HG03432 (cell line): ENCODE results near the gene ADGRG3.

Source experiments
- ATAC-seq: cut with Tn5 transposase; IDR thresholded peaks from one replicate; pipeline ENCODE4 v1.9.1; 2021; ENCODE audit warnings: mild to moderate bottlenecking, moderate library complexity; ENCODE audit not compliant: unreplicated experiment

Gene ADGRG3, protein sequence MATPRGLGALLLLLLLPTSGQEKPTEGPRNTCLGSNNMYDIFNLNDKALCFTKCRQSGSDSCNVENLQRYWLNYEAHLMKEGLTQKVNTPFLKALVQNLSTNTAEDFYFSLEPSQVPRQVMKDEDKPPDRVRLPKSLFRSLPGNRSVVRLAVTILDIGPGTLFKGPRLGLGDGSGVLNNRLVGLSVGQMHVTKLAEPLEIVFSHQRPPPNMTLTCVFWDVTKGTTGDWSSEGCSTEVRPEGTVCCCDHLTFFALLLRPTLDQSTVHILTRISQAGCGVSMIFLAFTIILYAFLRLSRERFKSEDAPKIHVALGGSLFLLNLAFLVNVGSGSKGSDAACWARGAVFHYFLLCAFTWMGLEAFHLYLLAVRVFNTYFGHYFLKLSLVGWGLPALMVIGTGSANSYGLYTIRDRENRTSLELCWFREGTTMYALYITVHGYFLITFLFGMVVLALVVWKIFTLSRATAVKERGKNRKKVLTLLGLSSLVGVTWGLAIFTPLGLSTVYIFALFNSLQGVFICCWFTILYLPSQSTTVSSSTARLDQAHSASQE

GRCh38 chr16:57668263-57668571, at the start of gene ADGRG3:
Gene ADGRG3, plus strand, starts transcription at chr16:57668306. Its CDS starts 42 bp downstream, at chr16:57668348.
- ATAC-seq = no peak

- no peak for ATAC-seq
Observed at GRCh38 chr16:57619133-57619605, 48.9 kb upstream of the ADGRG3 start.

GRCh38 chr16:57619606-57620334, 48.3 kb upstream of the ADGRG3 start:
- ATAC-seq = no peak

GRCh38 chr16:57620335-57621231, 47.5 kb upstream of the ADGRG3 start:
- ATAC-seq = no peak

DNA sequence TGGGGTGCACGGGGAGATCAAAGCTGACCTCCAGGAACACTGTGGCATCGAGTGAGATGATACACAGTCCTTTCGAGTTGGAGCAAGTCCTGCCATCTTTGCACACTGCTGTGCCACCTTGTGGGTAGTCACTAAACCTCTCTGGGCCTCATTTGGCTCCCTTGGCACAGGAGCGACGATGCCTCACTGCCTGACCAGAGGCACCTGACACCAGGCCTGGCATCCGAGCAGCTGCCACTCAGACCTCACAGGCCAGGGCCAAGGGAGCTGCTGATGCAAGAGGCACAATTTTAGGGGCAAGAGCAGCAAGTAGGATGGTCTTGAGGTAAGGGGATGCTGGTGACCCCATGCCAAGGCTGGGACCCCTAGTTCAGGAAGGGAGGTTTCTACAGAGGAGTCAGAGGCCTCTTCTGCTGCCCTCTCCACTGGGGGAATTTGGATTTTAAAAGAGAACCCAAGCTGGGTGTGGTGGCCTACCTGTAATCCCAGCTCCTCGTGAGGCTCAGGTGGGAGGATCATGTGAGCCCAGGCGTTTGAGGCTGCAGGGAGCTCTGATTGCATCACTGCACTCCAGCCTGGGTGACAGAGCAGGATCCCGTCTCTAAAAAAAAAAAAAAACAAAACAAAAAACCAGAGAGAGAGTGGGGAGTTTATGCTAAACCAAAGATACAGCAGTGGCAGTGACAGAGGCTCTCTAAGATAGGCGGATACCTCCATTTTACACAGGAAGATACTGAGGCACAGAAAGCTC, 46.4 kb upstream of the ADGRG3 start:
- no peak for ATAC-seq

GRCh38 chr16:57622361-57623250, 45.5 kb upstream of the ADGRG3 start:
- no peak for ATAC-seq

GRCh38 chr16:57623251-57624043, 44.7 kb upstream of the ADGRG3 start:
- ATAC-seq = no peak

GRCh38 chr16:57624044-57624688, 43.9 kb upstream of the ADGRG3 start:
- no peak for ATAC-seq

- no peak for ATAC-seq
Observed at GRCh38 chr16:57624806-57625500, 43.2 kb upstream of the ADGRG3 start.

- no peak for ATAC-seq
Observed at GRCh38 chr16:57626420-57627170, 41.5 kb upstream of the ADGRG3 start.

DNA sequence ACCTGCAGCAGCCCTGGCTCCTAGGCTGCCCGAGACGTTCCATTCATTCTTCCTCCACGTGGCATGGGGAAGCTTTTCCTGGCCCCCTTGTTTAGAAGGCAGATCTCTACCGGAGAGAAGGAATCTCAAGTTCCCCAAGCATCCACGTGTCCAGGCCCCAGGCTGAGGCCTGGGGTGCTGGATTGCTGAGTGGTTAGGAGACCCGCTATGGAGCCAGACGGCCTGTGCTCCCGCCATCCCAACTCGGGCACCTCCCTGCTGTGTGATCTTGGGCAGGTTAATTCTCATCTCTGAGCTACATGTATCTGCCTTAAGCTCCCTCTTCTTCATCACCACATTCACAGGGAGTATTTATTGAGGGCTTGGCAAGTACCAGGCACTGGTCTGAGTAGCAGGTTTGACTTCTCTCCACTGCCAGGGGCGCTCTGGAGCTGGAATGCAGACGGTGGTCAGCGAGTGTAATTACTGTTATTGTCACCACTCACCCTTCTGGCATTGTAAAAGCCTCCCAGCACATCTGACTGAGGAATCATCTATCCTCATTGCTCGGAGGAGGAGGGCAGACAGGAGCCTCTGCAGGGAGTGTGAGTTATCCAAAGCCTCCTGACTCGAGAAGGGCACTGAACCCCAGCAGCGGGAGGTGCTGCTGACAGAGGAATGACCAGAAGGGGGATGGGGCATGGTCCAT, 40.8 kb upstream of the ADGRG3 start:
- ATAC-seq = no peak

DNA sequence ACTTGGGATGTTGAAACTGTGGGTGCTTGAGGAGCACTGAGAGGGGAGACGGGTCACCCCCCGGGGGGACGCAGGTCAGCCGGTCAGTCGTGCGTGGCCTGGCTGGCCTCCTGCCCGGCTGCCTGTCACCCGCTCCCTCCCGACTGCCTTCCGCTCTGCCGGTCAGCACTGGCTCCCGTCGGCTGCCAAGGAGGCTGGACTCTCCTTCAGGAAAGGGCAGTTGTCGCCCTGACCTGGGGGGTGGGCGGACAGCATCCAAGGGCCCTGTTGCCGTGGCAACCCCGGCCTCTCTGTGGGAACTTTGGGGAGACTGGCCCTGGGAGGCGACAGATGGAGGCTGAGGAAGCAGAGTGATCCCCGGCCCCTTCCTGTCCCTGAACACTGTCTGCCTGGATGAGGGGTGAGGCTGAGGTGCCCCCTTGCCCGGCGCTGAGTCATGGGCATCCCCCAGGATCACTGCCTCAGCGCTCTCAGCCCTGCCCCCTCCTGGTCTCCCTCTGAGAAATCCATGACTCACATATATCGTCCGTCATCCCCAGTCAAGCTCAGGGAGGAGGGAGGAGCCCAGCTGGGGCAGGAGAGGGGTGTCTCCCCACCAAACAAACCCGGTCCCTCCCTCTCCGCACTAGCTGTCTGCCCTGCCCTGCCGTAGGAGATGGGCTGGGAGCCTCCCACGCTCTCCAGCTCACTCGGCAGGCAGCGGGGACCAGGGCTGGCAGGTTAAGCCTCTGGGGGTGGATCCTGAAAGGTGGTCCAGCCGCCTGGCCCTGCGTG, 39.9 kb upstream of the ADGRG3 start, which contains the start of gene ADGRG1:
ADGRG1 (plus strand) TSS at position 623 of the 774 bp plus-strand sequence. CDS start 21,658 bp downstream, outside the sequence.
- no peak for ATAC-seq

DNA sequence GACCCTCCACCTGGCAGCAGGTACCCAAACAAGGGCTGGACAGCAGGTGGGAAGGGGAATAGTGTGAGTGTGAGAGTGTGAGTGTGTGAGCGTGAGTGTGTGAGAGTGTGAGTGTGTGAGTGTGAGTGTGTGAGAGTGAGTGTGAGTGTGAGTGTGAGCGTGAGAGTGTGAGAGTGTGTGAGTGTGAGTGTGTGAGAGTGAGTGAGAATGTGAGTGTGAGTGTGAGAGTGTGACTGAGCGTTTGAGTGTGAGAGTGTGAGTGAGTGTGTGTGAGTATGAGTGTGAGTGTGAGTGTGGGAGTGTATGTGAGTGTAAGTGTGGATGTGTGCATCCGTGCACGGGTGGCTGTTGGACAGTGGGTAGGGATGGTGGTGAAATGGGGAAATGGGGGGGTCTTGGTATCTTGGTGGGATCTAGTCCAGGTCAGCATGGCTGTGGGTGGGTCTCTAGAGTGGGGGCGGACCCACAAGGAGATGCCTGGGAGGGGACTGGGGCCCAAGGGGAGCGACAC, 39.3 kb upstream of the ADGRG3 start:
- ATAC-seq = no peak

DNA sequence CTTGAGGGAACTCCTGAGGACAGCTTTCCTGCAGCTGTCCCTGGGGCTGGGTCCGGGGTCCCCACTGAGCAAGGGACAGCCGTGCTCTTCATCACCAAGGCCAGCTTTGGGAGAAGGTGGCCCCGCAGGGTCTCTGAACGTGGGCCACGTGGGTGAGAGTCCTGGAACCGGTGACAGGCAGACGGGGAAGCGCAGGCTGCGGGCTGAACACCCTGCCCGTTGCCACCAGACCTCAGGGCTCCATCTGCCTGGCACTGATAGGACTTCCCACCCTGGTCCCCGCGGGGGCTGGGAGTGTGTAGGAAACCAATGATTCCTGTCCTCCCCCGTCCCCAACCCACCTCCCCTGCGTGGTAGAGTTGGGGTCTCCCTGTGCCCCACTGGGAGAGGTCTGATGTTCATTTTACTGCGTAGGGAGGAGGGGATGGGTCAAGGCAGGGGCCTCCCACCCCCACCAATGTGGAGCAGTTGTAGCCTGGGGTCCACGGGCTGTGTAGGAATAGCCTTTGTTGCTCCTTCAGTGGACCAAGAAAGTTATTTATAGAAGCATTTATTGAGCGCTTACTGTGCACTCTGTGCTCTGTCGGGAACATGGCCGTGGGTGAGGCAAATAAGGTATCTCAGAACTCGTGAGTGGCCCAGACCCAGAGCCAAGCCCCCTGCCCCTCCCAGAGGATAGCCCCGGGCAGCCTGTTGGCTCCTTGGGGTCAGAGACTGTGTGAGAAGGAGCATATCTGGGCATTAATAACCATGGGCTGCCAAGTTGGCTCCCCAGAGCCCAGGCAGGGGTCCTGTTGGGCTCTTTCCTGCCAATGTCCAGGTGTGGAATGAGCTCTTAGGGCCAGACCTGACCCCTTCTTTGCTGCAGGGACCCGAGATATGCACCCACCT, 38.3 kb upstream of the ADGRG3 start:
- ATAC-seq = no peak
